Measurements from ENCODE around the gene MKLN1. TPM values are rescaled to one million over a fixed set of nuclear protein-coding genes. Genes with fewer than 3 reads are reported as not detected.

MKLN1 gene
- total RNA-seq, 1 experiment from 2014 or later: 34.3 TPM

DNA sequence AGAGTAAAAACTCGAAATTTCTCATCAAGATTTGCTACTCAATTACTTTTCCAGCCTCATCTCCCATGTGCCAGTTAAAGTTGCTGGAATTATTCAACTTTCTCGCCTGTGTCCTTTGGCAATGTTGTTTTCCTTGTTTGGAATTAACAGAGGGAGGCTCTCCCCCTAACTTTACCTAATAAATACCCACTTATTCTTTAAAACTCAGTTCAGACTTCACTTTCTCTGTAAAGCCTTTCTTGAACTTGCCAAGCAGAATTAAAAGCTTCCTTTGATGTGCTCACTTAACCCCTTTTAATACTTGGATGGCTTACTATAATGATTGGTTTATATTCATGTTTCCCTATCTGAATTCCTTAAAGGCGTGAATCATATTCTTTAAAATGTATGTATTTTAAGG, 104.1 kb downstream of the MKLN1 start:
- Histone ChIP-seq H3K18ac (ENCODE audit: insufficient read length, low read depth, low read length) (no peak overlapping the region), H3T11ph (ENCODE audit: low read length) (no peak overlapping the region), H2BK120ac (ENCODE audit: low read depth, low read length, poor library complexity, severe bottlenecking) (no peak overlapping the region), H2BK5ac (ENCODE audit: insufficient read length, low read length) (no peak overlapping the region), H4K20me1 (ENCODE audit: control insufficient read depth, insufficient read depth, insufficient read length) (no peaks in the 10 kb centered on the region), H3K9ac (ENCODE audit: extremely low read depth, insufficient read length, low read length) (no peak overlapping the region), H2BK15ac (ENCODE audit: low read depth, low read length) (no peak overlapping the region), H3K27ac (ENCODE audit: insufficient read length, low read depth, low read length) (no peak overlapping the region), H3K79me2 (ENCODE audit: insufficient read depth, low read length) (no peaks in the 10 kb centered on the region), H2AK5ac (ENCODE audit: insufficient read length, low read length) (no peak overlapping the region), H2AFZ (ENCODE audit: low read length) (no peak overlapping the region), H3K14ac (ENCODE audit: insufficient read depth, low read length) (no peak overlapping the region), H2BK20ac (ENCODE audit: low read depth, low read length, poor library complexity, severe bottlenecking) (no peak overlapping the region), H4K5ac (ENCODE audit: insufficient read length, low read depth, low read length) (no peak overlapping the region), H3K79me1 (ENCODE audit: insufficient read depth, low read depth, low read length, poor library complexity, severe bottlenecking) (no peaks in the 10 kb centered on the region), H3K4ac (ENCODE audit: low read depth, low read length) (no peak overlapping the region), H3K23me2 (ENCODE audit: insufficient read length, low read depth, low read length, poor library complexity, severe bottlenecking) (no peaks in the 10 kb centered on the region), H3K4me1 (ENCODE audit: insufficient read depth, low read length) (no peaks in the 10 kb centered on the region), H3K4me2 (ENCODE audit: insufficient read depth, insufficient read length, low read length) (no peak overlapping the region), H2BK12ac (ENCODE audit: insufficient read length, low read depth, low read length) (no peak overlapping the region), H3K9me3 (ENCODE audit: control insufficient read depth, low read depth, low read length) (no peaks in the 10 kb centered on the region), H4K8ac (replicated peaks; ENCODE audit: insufficient read length, low read depth, low read length) (no peak overlapping the region), H3K56ac (ENCODE audit: insufficient read length, low read depth, low read length) (no peak overlapping the region), H3K27me3 (ENCODE audit: insufficient read depth, low read length) (no peaks in the 10 kb centered on the region), H4K91ac (ENCODE audit: insufficient read length, low read depth, low read length) (no peak overlapping the region), H3K23ac (ENCODE audit: insufficient read length, low read depth, low read length) (no peak overlapping the region)
- TF ChIP-seq, protein P1, sequence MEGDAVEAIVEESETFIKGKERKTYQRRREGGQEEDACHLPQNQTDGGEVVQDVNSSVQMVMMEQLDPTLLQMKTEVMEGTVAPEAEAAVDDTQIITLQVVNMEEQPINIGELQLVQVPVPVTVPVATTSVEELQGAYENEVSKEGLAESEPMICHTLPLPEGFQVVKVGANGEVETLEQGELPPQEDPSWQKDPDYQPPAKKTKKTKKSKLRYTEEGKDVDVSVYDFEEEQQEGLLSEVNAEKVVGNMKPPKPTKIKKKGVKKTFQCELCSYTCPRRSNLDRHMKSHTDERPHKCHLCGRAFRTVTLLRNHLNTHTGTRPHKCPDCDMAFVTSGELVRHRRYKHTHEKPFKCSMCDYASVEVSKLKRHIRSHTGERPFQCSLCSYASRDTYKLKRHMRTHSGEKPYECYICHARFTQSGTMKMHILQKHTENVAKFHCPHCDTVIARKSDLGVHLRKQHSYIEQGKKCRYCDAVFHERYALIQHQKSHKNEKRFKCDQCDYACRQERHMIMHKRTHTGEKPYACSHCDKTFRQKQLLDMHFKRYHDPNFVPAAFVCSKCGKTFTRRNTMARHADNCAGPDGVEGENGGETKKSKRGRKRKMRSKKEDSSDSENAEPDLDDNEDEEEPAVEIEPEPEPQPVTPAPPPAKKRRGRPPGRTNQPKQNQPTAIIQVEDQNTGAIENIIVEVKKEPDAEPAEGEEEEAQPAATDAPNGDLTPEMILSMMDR (conservative IDR thresholded peaks at IDR 0.05): no peak
- Mint-ChIP-seq H3K4me1 (no peaks in the 10 kb centered on the region), H3K27ac (peak overlapping the region in 1 of 3 experiments; percentile 49; a peak in 2 of 7 replicates), H3K4me3 (no peak overlapping the region), H3K27me3 (ENCODE audit: low read depth) (no peaks in the 10 kb centered on the region), H3K36me3 (ENCODE audit: insufficient read depth in 1 of 3, low read depth in 3 of 3) (peaks cover 13 to 22% (median 18%) of the 10 kb centered on the region in 3 experiments; a peak in 6 of 7 replicates), H3K9me3 (no peaks in the 10 kb centered on the region)
- no CpG with 5 or more reads among the region's 3 CpGs for WGBS (ENCODE audit: extremely low coverage, insufficient read length, low lambda C conversion rate)
- no peak for DNase-seq
